Occipital lobe (tissue), 2 donors: ENCODE data around the gene ATG9B. TPM values are rescaled to one million over a fixed set of nuclear protein-coding genes. Genes with fewer than 3 reads are reported as not detected.

Experiments
- DNase-seq: peaks from one replicate; lab custom pipeline; 2025; lab: John Stamatoyannopoulos, UW
- total RNA-seq: library from RNA; depleted of rRNA; stranded (reverse); fragments of >200 nt; gene quantifications from one replicate; pipeline ENCODE4 v1.2.3, GENCODE V29; 2014

ATG9B gene
- total RNA-seq, 1 donor from 2014 or later: 1.9 TPM

GRCh38 chr7:150968056-150968733 lies 56.1 kb downstream of the ATG9B start:
- DNase-seq: no peak

DNA sequence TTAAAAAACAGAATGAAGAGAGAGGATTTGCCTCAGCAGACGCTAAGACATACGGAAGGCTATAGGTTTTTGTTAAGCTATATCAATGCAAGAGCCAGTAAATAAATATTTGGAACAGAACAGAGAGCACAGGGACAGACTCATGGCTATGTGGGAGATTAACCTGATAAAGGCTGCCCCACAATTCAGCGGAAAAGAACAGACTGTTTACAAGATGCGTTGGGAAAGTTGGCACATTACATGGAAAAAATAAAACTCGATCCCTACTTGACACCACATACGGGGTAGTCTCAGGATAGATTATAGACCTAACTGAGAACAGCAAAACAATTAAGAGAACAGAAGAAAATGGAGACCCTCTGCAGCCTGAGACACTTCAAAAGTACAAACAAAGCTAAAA lies 56.9 kb downstream of the ATG9B start:
- no peak for DNase-seq

DNA sequence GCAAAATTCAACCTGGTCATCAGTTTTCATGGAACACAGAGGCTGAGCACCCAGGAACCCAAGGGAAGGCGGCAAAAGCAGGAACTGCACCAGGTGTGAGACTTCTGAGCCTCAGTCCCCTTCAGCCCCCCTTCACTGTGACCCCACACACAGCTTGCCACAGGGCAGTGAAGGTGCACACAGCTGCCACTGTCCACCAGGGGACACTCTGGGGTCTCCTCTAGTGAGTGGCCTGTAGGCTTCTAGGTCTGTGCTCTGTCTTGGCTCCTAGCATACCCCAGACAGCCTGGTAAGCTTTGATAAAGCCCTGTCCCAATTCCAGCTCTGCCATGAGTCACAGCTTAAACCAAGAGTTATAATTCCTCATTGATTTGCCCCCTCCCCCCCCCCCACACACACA lies 58.3 kb downstream of the ATG9B start:
- no peak for DNase-seq

GRCh38 chr7:150965273-150965830 lies 58.9 kb downstream of the ATG9B start:
- DNase-seq: no peak

Other genes with a start within 250 kb of the ATG9B start
- 2.3 TPM for gene TMEM176B, start 224.1 kb downstream of the ATG9B start, total RNA-seq
- gene TMEM176A, start 223.7 kb downstream of the ATG9B start, total RNA-seq: 0.47 TPM
- not detected for gene AOC1, start 172.0 kb downstream of the ATG9B start, total RNA-seq
- 8.0 TPM for gene KCNH2, start 46.2 kb downstream of the ATG9B start, total RNA-seq
- 0.78 TPM for gene NOS3, start 33.5 kb downstream of the ATG9B start, total RNA-seq
- gene ABCB8, start 4.0 kb upstream of the ATG9B start, total RNA-seq: 24.3 TPM
- gene ASIC3, start 24.0 kb upstream of the ATG9B start, total RNA-seq: 0.62 TPM
- gene CDK5, start 33.4 kb upstream of the ATG9B start, total RNA-seq: 37.3 TPM
- gene SLC4A2, start 35.1 kb upstream of the ATG9B start, total RNA-seq: 13.7 TPM
- gene FASTK, start 56.3 kb upstream of the ATG9B start, total RNA-seq: 30.7 TPM
- 9.7 TPM for gene TMUB1, start 59.0 kb upstream of the ATG9B start, total RNA-seq
- 85.6 TPM for gene AGAP3, start 62.0 kb upstream of the ATG9B start, total RNA-seq
- gene GBX1, start 143.2 kb upstream of the ATG9B start, total RNA-seq: not detected
- gene ASB10, start 162.8 kb upstream of the ATG9B start, total RNA-seq: not detected
- gene H2BK1, start 186.0 kb upstream of the ATG9B start, total RNA-seq: not detected
- gene ABCF2, start 202.7 kb upstream of the ATG9B start, total RNA-seq: 29.5 TPM
- 19.0 TPM for gene CHPF2, start 208.0 kb upstream of the ATG9B start, total RNA-seq
- gene SMARCD3, start 224.2 kb upstream of the ATG9B start, total RNA-seq: 147 TPM